ENCODE results near the gene TTC38.

Gene TTC38

DNA sequence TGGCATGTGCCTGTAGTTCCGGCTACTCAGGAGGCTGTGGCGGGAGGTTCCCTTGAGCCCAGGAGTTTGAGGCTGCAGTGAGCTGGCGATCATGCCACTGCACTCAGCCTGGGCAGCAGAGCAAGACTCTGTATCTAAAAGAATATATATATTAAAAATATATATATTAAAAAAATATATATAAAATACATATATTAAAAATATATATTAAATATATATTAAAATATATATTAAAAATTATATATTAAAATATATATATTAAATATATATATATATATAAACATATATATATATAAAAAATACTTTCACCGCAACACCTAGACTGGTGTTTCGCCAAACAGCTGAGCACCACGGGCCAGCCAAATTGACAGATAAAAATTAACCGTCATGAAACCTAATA lies 8.8 kb downstream of the TTC38 start:
- DNase-seq (ENCODE audit: low read depth, low spot score) = no peak

DNA sequence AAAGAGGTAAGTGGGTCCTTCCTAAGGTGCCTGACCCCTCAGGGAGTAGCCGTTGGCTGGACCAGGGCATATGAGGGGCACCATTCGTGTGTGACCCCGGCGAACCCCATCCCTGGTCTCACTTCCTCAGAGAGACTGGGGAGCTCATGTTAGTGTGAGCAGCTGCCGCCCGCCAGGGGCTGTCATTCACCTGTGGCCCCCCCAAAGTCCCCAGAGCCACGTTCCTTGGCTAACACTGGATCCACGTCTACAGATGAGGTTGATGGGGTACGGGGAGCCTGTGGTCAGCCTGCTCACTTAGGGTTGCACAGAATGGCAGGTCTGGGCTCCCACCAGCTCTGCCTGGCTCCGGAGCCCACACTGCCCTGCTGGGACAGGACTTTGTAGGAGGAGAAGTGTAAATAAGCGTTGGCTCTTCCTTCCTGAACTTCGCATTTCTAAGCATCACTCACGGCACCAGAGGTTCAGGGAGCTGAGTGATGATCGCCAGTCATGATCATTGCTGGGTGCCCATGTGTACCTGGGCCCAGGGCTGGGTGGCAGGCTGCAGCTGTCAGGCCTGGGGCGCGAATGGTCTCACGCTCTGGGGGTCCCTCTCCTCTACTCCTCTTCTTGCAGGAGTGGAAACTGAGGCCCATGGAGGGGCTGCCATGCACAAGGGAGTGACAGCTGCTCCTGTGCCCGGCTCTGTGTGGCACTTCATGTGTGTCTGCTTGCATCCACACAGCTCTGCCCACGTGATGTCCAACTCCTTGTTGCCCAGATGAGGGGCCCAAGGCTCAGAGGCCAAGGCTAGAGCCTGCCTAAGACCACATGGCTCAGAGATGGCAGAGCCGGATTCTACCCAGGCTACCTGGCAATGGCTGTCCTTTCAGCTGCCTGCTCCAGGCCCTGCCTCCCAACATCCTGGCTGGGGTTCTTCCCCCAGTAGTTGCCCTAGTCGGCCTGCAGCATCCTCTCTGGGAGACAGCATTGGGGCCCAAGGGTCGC lies 11.1 kb downstream of the TTC38 start:
- no peak for DNase-seq (ENCODE audit: low read depth, low spot score)

DNA sequence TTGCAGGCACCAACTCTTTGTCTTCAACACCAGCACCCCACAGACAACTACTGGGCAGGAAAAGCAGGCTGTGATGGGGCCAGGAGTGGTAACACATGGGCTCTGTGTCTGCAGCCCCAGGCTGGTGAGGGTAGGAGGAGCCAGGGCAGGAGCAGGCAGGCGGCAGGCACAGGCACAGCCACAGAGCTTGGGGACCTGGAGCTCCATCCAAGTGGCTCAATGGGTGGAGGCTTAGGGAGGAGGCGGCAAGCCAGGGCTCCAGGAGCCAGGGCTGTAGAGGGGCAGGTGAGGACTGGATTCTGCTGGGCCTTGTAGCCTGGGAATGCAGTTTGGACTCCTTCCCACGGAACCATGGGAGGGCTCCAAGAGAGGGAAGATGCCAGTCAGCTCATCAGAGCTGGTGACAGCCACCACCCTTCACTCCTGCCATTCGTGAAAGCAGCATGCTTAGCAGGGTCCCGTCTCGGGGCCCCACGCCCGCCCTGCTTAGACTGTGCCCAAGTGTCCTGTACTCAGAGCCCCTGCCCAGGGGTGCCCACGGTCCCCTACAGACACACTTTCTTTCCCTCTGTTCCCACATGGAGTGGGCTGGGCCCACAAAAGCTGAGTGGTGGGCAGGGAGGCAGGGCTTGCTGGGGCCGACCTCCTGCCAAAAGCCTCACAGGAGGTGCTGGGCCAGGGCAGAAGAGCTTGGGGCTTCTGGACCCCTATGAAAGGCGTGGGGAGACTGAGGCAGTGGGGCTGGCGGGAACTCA lies 12.4 kb downstream of the TTC38 start:
- no peak for DNase-seq (ENCODE audit: low read depth, low spot score)

DNA sequence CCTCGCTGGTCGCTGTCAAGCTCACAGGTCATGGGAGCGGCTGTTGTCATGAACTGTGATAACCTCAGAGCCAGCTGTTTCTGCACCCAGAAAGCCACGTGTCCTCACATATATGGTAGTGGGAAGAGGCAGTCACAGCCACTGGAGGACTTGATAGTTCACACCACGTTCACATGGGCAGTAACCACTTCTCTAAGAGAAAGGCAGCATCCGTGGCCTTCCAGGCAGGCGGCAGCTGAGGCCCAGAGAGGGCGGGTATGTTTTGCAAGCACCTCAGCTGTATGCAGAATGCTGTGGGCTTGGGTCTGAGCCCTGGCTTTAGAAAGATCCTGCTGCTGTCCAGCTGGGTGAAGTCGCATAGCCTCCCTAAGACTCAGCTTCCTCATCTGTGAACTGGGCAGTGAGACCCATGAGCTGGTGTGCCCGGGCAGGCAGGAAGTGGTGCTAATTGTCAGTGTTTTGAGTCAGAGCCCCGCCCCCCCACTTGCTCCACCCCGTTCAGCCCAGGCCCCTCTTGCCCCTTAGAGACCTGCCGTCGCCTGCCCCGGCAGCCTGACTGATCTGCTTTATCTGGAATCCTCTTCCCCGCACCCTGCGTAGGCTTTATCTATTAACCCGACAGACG lies 13.3 kb downstream of the TTC38 start:
- DNase-seq (ENCODE audit: low read depth, low spot score) = no peak

DNA sequence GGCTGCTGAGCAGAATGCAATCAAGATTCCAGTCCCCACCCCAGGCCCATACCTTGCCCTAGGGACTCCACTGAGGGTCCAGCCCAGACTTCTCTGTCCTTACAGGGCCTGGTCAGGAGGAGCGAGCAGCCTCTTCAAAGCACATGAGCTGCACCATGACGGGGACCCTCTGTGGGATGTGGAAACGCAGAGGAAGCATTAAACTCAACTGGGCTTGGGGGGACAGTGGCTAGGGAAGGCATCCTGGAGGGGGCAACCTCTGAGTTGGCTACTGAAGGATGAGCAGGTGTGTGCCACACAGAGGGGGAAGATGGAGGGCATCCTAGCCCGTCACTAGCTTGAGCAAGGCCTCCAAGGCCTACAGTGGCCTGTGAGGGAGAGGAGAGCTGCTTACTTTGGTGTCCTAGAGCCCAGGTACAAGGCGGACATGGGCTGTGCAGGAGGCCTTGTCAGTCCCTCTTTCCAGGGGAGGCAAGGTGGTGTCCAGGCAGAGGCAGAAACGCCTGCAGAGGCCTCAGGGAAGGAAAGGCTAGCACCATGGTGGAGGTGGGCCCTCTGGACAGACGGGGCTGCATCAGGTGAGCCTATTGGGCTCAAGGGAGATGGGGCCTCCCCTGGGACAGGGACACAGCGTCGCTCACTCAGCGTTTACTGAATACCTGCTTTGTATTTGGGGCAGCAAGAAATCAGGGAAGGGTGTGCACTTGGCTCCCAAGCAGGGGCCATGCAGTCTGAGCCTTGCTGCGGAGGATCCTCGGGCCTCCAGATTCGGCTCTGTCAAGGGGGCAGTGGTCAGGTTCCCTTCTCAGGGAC lies 14.3 kb downstream of the TTC38 start:
- DNase-seq (ENCODE audit: low read depth, low spot score) = no peak

DNA sequence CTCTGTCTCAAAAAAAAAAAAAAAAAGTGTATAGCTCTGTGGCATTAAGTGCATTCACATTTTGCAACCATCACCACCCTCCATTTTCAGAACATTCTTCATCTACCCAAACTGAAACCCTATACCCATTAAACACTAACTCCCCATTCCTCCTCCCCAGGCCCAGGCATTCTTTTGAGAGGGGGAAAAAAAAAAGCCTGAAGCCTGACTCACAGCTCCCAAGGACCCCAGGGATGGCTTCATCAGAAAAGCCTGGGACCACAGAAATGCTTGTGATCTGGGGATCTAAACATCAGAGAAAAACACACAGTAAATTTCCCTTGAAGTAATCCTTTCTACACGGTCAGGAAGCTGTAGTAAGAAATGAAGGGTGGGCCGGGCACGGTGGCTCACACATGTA lies 18.2 kb downstream of the TTC38 start:
- no peak for DNase-seq (ENCODE audit: low read depth, low spot score)

DNA sequence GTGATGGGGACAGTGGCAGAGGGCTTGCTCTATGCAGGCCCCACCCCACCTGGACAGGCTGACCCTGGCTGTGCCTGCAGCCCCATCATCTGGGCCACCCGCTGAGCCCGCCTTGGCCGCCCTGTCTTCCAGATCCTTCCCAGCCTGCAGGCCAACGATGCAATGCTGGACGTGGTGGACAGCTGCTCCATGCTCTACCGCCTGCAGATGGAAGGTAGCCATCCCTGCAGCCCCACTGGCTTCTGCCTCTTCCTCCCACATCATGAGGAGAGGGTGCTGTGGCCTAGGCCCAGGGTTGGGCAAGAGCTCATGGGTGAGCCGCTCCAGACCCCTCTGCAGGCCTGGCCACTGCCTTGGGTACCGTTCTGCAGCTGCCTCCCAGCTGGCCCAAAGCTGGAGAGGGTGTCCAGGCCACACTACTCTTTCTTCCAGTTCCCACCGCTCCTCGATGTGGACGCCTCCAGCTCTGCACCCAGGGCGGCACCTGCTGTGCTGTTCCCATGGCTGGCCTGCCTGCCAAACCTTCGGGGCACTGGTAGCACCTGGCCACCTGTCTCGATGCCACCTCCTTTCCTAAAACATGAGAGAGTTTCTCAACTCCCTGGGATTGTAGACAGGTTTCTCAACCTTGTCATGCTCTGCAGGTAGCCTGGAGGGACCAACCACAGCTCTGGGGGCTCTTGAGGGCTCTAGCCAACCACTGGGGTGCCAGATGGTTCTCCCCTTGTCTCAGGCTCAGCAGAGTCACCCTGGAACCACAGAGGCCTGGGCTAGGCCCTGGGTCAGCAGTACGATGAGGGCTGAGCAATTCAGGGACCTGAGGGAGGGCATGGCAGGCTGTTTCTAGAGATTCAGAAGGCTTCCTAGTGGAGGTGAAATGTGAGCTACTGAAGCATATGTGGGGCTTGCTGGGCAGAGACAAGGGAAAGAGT lies 19.4 kb downstream of the TTC38 start:
- DNase-seq (ENCODE audit: low read depth, low spot score) = no peak

DNA sequence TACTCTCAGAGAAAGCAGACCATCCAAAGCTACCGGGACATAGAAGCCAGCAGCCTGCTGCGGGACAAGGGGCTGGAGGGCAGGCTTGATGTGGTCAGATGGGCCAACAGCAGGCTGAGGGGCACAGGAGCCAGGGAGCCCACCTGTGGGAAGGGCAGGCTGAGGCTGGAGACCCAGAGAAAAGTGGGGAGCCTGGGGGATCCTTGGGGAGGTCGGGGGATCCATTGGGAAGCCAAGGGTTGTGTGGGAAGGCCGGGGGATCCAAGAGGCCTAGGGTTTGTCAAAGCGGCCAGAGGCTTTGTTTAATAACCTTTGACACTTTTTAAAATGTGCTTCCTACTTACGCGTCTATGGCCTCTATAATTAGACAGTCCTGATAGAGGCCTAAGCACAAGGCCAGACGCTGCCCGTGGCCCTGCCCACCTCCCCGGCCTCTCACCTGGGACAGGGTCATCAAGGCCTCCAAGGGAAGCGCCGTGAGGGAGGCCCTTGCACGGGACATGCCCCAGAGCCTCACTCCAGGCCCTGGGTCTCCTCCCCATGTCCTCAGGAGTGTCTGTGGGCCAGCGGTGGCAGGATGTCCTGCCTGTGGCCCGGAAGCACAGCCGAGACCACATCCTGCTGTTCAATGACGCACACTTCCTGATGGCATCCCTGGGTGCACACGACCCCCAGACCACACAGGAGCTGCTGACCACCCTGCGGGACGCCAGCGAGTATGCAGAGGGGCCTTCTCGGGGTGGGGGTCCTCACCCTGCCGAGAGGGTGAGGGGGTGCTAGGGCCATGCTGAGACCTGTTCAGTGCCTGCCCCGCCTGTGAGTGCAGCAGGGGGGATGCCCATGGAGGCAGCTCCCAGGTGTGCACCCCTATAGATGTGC lies 20.3 kb downstream of the TTC38 start:
- no peak for DNase-seq (ENCODE audit: low read depth, low spot score)

DNA sequence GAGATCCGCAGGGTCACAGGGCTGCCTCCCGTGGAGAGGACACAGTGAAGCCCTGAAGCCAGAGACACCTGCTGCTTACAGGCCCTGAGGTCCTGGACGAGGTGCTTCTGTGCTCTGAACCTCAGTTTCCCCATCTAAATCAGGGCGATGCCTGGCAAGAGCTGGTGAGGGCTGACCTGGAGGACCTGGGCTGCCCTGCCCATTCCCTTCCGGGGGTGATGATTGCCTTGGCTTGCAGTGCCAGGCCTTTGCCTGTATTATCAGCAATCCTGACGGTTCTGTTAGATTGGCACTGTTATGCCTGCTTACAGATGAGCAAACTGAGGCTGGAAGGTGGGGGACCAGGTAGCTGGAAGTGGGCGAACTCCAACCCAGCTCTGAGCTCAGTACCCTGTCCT lies 21.0 kb downstream of the TTC38 start:
- DNase-seq (ENCODE audit: low read depth, low spot score) = no peak

DNA sequence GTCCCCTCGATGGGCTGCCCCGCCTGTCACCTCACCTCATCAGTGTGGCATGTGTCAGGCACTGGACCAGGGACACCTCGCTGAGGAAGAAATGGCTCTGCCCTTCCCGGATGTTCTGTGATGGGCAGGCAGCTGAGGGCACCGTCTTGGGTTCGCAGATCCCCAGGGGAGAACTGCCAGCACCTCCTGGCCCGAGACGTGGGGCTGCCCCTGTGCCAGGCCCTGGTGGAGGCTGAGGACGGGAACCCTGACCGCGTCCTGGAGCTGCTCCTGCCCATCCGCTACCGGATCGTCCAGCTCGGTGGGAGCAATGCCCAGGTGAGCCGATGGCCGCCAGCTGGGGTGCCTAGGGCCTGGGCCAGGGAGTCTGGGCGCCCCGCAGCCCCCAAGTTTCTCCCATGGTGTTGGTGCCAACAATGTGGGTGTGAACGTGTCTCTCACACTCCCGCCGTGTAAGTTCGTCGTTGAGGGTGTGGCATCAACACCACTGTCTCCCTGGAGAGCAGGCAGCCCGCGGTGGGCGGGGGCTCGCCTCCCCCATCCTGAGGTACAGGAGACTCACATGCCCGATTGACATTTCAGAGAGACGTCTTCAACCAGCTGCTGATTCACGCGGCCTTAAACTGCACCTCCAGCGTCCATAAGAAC lies 21.6 kb downstream of the TTC38 start:
- DNase-seq (ENCODE audit: low read depth, low spot score) = no peak

DNA sequence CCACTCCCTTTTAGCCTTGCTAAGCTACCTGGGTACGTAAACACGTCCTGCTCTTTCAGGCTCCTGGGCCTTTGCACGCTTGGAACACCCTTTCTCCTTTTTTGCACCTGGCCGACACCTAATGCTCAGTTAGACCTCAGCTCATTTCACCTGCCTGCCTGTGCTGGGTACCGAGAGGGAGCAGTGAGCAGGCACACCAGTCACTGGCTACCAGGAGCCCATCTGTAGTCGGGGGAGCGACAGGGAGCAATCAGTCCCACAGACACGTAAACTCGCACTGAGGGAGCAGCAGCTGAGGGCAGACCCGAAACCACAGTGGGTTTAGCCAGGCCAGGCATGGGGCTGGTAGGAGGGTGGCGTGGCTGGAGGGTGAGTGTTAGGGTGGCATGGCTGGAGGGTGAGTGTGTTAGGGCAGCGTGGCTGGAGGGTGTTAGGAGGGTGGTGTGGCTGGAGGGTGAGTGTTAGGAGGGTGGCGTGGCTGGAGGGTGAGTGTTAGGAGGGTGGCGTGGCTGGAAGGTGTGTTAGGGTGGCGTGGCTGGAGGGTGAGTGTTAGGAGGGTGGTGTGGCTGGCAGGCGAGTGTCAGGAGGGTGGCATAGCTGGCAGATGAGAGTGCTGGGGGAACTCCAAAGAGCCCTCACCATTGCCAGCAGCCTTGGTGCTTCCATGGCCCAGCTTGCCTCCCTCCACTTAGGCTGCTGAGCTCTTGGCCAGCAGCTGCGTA lies 22.5 kb downstream of the TTC38 start:
- DNase-seq (ENCODE audit: low read depth, low spot score) = no peak

DNA sequence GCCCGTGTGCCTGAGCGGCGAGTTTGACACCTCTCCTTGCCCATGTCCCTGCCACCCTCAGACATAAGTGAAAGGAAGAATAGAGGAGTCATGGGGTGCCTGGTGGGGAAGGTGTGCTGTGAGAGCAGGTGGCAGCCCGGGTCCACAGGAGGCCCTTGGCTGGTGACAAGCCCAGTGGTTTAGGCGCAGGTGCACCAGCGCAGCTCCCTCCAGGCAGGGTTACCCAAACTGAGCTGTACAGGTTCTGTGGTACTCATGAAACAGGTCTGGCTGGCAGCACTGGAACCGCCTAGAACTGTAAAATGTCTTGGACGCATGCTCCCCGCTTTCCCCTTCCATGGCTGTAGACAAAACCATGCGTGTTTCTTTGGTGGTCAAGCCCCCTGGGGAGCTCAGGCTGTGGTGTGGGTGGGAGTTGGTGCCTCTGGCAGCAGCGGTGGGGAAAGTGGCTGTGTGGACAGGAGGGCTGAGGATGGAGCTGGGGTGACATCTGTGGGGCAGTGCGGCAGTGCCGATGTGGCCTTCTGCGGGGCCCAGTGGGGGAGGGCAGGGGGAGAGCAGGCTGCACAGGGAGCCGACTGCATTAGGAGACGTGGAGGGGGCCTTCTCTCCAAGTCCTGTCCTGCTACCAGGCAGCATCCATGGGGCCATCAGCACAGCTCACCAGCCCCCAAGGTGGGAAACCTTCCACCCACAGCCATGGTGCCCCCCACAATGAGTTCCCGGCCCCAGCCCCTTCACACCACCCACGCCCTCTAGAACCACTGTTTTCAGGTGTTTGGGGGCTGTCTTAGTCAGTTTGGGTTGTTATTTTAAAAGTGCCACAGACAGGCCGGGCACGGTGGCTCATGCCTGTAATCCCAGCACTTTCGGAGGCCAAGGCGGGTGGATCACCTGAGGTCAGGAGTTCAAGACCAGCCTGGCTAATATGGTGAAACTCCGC lies 23.3 kb downstream of the TTC38 start:
- no peak for DNase-seq (ENCODE audit: low read depth, low spot score)

DNA sequence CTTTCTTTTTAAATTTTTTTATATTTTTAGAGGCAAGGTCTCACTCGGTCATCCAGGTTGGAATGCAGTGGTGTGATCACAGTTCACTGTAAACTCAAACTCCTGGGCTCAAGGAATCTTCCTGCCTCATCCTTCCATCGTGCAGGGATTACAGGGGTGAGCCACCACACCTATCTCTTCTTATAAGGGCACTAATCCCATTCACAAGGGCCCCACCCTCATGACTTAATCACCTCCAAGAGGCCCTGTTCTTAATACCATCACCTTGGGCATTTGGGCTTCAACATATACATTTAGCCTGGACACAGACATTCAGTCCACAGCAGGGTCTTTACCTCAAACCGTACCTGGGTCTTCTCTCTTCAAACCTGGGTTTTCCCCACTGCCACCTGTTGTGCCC lies 24.4 kb downstream of the TTC38 start:
- no peak for DNase-seq (ENCODE audit: low read depth, low spot score)

DNA sequence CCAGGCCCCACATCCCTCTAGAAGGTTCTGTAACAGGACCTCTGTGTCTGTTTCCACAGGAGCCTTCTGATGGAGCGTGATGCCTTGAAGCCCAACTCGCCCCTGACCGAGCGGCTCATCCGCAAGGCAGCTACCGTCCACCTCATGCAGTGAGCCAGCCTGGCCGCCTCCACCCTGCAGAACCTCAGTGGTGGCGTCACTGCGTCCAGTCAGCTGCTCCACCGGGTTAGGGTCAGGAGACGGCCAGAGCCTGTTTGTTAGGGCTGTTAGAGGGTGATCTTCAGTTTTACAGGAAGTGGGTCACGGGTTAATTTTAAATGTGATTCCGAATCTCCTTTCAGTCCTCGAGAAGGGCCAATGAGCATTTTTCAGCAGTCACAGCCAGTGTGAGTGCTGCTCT lies 24.9 kb downstream of the TTC38 start:
- no peak for DNase-seq (ENCODE audit: low read depth, low spot score)

DNA sequence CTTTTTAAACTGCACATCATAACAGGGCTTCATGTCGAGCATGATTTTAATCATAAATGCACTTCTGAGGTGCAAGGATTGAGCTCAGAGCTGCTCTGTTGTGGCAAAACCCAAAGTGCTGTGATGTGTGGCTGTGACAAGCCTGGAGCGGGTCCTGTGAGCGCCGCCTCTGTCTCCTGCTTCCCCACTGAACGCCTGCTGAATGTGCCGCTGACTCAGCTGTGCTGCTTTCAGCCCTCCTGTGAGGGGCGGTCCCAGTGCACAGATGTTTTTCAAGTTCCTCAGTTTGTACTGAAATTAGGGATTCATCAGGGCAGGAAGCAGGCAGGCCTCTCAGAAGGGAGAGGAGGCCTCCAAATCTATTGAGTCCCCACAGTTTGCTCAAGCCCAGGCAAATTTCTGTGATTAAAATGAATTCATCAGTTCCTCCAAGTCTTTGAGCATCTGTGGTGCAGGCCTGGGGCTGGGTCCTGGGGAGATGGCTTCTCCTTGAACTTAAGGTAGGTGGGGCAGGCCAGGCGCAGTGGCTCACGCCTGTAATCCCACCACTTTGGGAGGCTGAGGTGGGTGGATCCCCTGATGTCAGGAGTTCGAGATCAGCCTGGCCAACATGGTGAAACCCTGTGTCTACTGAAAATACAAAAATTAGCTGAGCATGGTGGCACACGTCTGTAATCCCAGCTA lies 25.9 kb downstream of the TTC38 start:
- DNase-seq (ENCODE audit: low read depth, low spot score) = peak; percentile 37

DNA sequence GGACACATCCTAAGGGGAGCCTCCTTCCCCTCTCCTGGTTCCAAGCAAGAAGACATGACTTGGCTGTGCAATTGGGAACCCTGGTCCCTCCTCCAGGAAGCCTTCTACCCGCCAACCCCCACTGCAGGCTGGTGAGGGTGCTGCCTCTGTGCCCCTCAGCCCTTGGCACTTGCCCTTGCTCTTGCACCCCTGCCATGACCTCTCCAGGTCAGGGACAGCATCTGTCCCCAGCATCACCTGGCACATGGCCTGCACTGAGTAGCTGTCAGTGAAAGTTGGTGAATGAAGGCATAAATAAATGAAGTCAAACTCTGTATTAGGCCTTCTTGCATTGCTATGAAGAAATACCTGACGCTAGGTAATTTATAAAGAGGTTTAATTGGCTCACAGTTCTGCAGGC lies 27.0 kb downstream of the TTC38 start:
- DNase-seq (ENCODE audit: low read depth, low spot score) = no peak

Data from ELF-1 (cell line).